H1 (cell line): ENCODE data around the gene RGL1. TPM values are rescaled to one million over a fixed set of nuclear protein-coding genes. Genes with fewer than 3 reads are reported as not detected.

Source experiments
- ATF2 ChIP-seq: IDR thresholded peaks from 2 replicates; pipeline ENCODE4 v1.6.1; 2012; ENCODE audit warnings: low read length, inconsistent platforms
- EGR1 ChIP-seq: IDR thresholded peaks from 2 replicates; pipeline ENCODE4 v1.6.1; 2011; ENCODE audit warnings: low read depth, low read length, borderline replicate concordance
- GABPA ChIP-seq: IDR thresholded peaks from 2 replicates; pipeline ENCODE4 v1.6.1; 2011; ENCODE audit warnings: mild to moderate bottlenecking, low read length, moderate library complexity, borderline replicate concordance; ENCODE audit not compliant: insufficient read depth
- RBBP5 ChIP-seq: IDR thresholded peaks from 2 replicates; pipeline ENCODE4 v1.7.1; 2012; ENCODE audit warnings: low read depth, mild to moderate bottlenecking, inconsistent platforms, low read length, moderate library complexity, borderline replicate concordance
- RXRA ChIP-seq: IDR thresholded peaks from 2 replicates; pipeline ENCODE4 v1.6.1; 2011; ENCODE audit warnings: low read depth, mild to moderate bottlenecking, low read length, moderate library complexity; ENCODE audit not compliant: insufficient read depth
- SP2 ChIP-seq: IDR thresholded peaks from 2 replicates; pipeline ENCODE4 v1.6.1; 2012; ENCODE audit warnings: mild to moderate bottlenecking, low read length, inconsistent platforms
- TAF1 ChIP-seq: IDR thresholded peaks from 2 replicates; pipeline ENCODE4 v1.6.1; 2011; ENCODE audit warnings: mild to moderate bottlenecking, low read depth, low read length
- YY1 ChIP-seq: IDR thresholded peaks from 2 replicates; pipeline ENCODE4 v1.6.1; 2011; ENCODE audit warnings: low read depth, mild to moderate bottlenecking, low read length
- polyA plus RNA-seq, 7 experiments: library from polyadenylated mRNA; depleted of rRNA in 3 of 7; stranded (reverse) in 5 of 7; unstranded in 2 of 7; fragments of >200 nt in 5 of 7; fragments of 200-250 nt in 2 of 7; gene quantifications; 1 replicate in 5 of 7; 2 replicates in 1 of 7; 4 replicates in 1 of 7; pipeline versions ENCODE4 v1.2.1 to v1.2.3, GENCODE V29; 2011 to 2013; ENCODE audit warnings: missing spikeins in 2 of 7, mixed read lengths in 2 of 7
- total RNA-seq: library from RNA; stranded (reverse); fragmentation: NEBNext Ultra II Directional; extraction: Animal tissue kit (Norgen Biotek cat#: 25700); gene quantifications from 2 replicates; pipeline ENCODE4 v1.2.1, GENCODE V29; 2021
- TF ChIP-seq, protein P1 (sequence below): fragments of 300-600 bp; sonication (generic); IDR thresholded peaks from 2 replicates; pipeline ENCODE4 v1.7.1; 2012; ENCODE audit warnings: low read length, moderate library complexity, mild to moderate bottlenecking, inconsistent platforms; ENCODE audit not compliant: insufficient replicate concordance

Gene RGL1
- total and polyA plus RNA-seq, 2 of the 8 experiments (the other 6 are each of a cell fraction or from before 2014, with no cell fraction given): 0.98 to 2.4 TPM

- TF ChIP-seq, protein P1, sequence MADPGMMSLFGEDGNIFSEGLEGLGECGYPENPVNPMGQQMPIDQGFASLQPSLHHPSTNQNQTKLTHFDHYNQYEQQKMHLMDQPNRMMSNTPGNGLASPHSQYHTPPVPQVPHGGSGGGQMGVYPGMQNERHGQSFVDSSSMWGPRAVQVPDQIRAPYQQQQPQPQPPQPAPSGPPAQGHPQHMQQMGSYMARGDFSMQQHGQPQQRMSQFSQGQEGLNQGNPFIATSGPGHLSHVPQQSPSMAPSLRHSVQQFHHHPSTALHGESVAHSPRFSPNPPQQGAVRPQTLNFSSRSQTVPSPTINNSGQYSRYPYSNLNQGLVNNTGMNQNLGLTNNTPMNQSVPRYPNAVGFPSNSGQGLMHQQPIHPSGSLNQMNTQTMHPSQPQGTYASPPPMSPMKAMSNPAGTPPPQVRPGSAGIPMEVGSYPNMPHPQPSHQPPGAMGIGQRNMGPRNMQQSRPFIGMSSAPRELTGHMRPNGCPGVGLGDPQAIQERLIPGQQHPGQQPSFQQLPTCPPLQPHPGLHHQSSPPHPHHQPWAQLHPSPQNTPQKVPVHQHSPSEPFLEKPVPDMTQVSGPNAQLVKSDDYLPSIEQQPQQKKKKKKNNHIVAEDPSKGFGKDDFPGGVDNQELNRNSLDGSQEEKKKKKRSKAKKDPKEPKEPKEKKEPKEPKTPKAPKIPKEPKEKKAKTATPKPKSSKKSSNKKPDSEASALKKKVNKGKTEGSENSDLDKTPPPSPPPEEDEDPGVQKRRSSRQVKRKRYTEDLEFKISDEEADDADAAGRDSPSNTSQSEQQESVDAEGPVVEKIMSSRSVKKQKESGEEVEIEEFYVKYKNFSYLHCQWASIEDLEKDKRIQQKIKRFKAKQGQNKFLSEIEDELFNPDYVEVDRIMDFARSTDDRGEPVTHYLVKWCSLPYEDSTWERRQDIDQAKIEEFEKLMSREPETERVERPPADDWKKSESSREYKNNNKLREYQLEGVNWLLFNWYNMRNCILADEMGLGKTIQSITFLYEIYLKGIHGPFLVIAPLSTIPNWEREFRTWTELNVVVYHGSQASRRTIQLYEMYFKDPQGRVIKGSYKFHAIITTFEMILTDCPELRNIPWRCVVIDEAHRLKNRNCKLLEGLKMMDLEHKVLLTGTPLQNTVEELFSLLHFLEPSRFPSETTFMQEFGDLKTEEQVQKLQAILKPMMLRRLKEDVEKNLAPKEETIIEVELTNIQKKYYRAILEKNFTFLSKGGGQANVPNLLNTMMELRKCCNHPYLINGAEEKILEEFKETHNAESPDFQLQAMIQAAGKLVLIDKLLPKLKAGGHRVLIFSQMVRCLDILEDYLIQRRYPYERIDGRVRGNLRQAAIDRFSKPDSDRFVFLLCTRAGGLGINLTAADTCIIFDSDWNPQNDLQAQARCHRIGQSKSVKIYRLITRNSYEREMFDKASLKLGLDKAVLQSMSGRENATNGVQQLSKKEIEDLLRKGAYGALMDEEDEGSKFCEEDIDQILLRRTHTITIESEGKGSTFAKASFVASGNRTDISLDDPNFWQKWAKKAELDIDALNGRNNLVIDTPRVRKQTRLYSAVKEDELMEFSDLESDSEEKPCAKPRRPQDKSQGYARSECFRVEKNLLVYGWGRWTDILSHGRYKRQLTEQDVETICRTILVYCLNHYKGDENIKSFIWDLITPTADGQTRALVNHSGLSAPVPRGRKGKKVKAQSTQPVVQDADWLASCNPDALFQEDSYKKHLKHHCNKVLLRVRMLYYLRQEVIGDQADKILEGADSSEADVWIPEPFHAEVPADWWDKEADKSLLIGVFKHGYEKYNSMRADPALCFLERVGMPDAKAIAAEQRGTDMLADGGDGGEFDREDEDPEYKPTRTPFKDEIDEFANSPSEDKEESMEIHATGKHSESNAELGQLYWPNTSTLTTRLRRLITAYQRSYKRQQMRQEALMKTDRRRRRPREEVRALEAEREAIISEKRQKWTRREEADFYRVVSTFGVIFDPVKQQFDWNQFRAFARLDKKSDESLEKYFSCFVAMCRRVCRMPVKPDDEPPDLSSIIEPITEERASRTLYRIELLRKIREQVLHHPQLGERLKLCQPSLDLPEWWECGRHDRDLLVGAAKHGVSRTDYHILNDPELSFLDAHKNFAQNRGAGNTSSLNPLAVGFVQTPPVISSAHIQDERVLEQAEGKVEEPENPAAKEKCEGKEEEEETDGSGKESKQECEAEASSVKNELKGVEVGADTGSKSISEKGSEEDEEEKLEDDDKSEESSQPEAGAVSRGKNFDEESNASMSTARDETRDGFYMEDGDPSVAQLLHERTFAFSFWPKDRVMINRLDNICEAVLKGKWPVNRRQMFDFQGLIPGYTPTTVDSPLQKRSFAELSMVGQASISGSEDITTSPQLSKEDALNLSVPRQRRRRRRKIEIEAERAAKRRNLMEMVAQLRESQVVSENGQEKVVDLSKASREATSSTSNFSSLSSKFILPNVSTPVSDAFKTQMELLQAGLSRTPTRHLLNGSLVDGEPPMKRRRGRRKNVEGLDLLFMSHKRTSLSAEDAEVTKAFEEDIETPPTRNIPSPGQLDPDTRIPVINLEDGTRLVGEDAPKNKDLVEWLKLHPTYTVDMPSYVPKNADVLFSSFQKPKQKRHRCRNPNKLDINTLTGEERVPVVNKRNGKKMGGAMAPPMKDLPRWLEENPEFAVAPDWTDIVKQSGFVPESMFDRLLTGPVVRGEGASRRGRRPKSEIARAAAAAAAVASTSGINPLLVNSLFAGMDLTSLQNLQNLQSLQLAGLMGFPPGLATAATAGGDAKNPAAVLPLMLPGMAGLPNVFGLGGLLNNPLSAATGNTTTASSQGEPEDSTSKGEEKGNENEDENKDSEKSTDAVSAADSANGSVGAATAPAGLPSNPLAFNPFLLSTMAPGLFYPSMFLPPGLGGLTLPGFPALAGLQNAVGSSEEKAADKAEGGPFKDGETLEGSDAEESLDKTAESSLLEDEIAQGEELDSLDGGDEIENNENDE: no peak
- no peak for TF ChIP-seq YY1
- TF ChIP-seq ATF2: no peak
- TF ChIP-seq TAF1: no peak
- no peak for TF ChIP-seq SP2
- TF ChIP-seq RXRA: no peak
- TF ChIP-seq EGR1: no peak
- no peak for TF ChIP-seq RBBP5
- TF ChIP-seq GABPA: no peak
These were observed 72.3 kb downstream of the RGL1 start (continued) for GRCh38 chr1:183877053-183877720.
